C4-2B (cell line): Measurements from ENCODE around the gene ZNHIT6.

Source experiments
- H3K27ac ChIP-seq: fragments of 450-650 bp; 2 replicates; pipeline ENCODE4 v1.5.1; 2017
- ZFX ChIP-seq: fragments of 450-650 bp; IDR thresholded peaks from 2 replicates; pipeline ENCODE4 v1.6.1; 2017
- TF ChIP-seq, protein P1 (sequence below): fragments of 450-650 bp; conservative IDR thresholded peaks from 2 replicates; pipeline ENCODE4 v1.5.1; 2017; ENCODE audit warnings: mild to moderate bottlenecking

The ZNHIT6 gene

DNA sequence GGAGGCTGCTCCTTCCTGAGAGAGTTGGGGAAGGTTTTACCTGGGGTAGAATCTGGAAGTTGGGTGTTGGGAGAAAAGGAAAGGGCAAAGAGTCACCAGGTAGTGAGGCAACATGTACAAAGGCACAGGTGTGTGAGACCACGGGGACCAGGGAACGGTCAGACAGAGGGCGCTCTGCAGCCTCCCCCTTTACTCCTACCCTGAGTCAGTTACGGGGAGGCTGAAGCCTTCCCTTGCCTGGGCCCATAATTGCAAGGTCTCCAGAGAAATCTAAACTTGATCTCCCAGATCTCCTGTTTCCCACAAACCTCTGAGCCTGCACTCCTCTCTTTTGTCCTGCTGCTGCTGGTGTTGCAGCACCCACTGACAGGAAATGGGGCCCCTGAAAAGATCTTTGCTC is 105.7 kb downstream of the ZNHIT6 start:
- no peak overlapping the region for H3K27ac ChIP-seq

DNA sequence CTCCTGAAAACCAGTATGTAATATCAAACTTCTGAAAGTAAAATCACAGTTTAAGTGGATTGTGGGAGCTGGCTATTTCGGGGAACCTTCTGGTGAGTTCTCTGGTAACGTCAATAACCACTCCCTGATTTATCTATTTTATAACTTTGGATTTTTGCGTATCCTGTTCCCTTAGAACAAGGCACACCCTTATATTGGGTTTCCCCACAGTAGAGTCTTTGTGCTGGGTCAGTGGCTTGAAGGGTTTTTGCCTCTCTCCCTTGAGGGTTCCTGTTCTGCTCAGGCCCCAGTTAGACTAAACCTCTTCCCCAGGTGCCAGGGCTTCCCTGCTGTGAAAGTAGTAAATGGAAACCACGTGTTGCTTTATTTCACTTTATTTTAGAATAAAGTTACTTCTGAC is 106.3 kb downstream of the ZNHIT6 start:
- no peak overlapping the region for H3K27ac ChIP-seq

More for the DNA sequence above, 105.7 kb downstream of the ZNHIT6 start:
- TF ChIP-seq ZFX: no peak
- TF ChIP-seq, protein P1, sequence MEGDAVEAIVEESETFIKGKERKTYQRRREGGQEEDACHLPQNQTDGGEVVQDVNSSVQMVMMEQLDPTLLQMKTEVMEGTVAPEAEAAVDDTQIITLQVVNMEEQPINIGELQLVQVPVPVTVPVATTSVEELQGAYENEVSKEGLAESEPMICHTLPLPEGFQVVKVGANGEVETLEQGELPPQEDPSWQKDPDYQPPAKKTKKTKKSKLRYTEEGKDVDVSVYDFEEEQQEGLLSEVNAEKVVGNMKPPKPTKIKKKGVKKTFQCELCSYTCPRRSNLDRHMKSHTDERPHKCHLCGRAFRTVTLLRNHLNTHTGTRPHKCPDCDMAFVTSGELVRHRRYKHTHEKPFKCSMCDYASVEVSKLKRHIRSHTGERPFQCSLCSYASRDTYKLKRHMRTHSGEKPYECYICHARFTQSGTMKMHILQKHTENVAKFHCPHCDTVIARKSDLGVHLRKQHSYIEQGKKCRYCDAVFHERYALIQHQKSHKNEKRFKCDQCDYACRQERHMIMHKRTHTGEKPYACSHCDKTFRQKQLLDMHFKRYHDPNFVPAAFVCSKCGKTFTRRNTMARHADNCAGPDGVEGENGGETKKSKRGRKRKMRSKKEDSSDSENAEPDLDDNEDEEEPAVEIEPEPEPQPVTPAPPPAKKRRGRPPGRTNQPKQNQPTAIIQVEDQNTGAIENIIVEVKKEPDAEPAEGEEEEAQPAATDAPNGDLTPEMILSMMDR: no peak

DNA sequence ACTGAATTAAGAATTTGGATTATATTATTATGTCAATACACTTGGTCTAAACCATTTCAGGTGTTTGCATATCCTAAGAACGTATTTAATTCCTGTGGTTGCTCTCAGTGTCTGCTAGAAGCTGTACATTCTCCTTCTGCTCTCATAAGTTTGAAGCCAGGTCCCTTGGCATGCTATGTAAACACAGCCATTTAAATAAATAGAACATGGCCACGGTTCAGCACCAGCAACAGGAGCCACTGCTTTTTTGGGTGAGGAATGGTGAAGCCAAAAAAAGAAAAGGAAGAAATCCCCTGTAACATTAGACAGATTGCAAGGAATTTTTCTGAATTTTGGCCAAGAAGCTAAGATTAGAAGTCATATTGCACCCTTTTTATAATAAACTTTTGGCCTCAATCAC is 108.6 kb downstream of the ZNHIT6 start:
- TF ChIP-seq, protein P1: no peak
- TF ChIP-seq ZFX: no peak
- no peak overlapping the region for H3K27ac ChIP-seq

More for the DNA sequence above, 106.3 kb downstream of the ZNHIT6 start:
- TF ChIP-seq, protein P1: no peak
- no peak for TF ChIP-seq ZFX
